Measurements from ENCODE around the gene NRM.
"Not testable (repeated sequence)": the region's sequence is repeated elsewhere in the genome, so short reads cannot be mapped to it uniquely, and the experiment has no call there.

NRM gene

GRCh38 chr6:30687659-30688431 lies 2.9 kb downstream of the NRM start:
- no peak for DNase-seq

- DNase-seq = peak; percentile 72
These were observed 3.7 kb downstream of the NRM start for GRCh38 chr6:30686908-30687658.

GRCh38 chr6:30686009-30686907 lies 4.5 kb downstream of the NRM start, which contains the start of gene PPP1R18:
PPP1R18 (minus strand) TSS chr6:30686645; CDS start chr6:30686018, 627 bp downstream.
- peak; percentile 73 for DNase-seq

GRCh38 chr6:30685157-30686008 lies 5.4 kb downstream of the NRM start:
- no peak for DNase-seq

GRCh38 chr6:30684386-30685156 lies 6.2 kb downstream of the NRM start:
- peak; percentile 26 for DNase-seq

GRCh38 chr6:30683980-30684338 lies 6.8 kb downstream of the NRM start:
- DNase-seq = no peak

- DNase-seq = no peak
These were observed 7.4 kb downstream of the NRM start for GRCh38 chr6:30683183-30683979.

- peak; percentile 66 for DNase-seq
These were observed 8.4 kb downstream of the NRM start for GRCh38 chr6:30682143-30683117.

GRCh38 chr6:30681766-30682142 lies 9.0 kb downstream of the NRM start:
- no peak for DNase-seq

- no peak for DNase-seq
These were observed 10.8 kb downstream of the NRM start for GRCh38 chr6:30679765-30680535.

- peak; percentile 89 for DNase-seq
These were observed 11.6 kb downstream of the NRM start for GRCh38 chr6:30678964-30679726.

- DNase-seq = no peak
These were observed 14.0 kb downstream of the NRM start for GRCh38 chr6:30676660-30677285.

- DNase-seq = peak; percentile 84
These were observed 18.1 kb downstream of the NRM start, which contains the start of gene DHX16 for GRCh38 chr6:30672445-30673253. DHX16 (minus strand) TSS chr6:30673006; CDS start chr6:30672841, 165 bp downstream.

- DNase-seq = no peak
These were observed 19.8 kb downstream of the NRM start for GRCh38 chr6:30670760-30671527.

- DNase-seq = not testable (repeated sequence)
These were observed 24.5 kb downstream of the NRM start for GRCh38 chr6:30666300-30666699.

Measured in effector CD8-positive, alpha-beta T cell (primary cell).